ENCODE measurements around the gene MTRR.

Gene MTRR

GRCh38 chr5:7868773-7869473 is at the start of gene MTRR, which contains the start of gene FASTKD3:
Gene MTRR, plus strand, starts transcription at chr5:7869148. Its CDS starts 1,647 bp downstream, at chr5:7870795.
Gene FASTKD3, minus strand, starts transcription at chr5:7869031. Its CDS starts 948 bp downstream, at chr5:7868083.
- no peaks in the 10 kb centered on the region for H3K36me3 ChIP-seq (ENCODE audit: control insufficient read depth, insufficient read depth, low read length)
- peak; percentile 93 for DNase-seq (ENCODE audit: extremely low read depth, insufficient read length)
- no peaks in the 10 kb centered on the region for H3K27me3 ChIP-seq (replicated peaks; ENCODE audit: control insufficient read depth, insufficient read depth, low read length)
- H3K4me3 ChIP-seq (replicated peaks; ENCODE audit: low read depth, low read length) = peak within 1 kb of the TSS; percentile 92
- TF ChIP-seq CTCF (IDR thresholded peaks at IDR 0.05; ENCODE audit: insufficient read depth, low read length, poor library complexity, severe bottlenecking) = no peak

- no peak for TF ChIP-seq CTCF (IDR thresholded peaks at IDR 0.05; ENCODE audit: insufficient read depth, low read length, poor library complexity, severe bottlenecking)
- Histone ChIP-seq H3K27me3 (replicated peaks; ENCODE audit: control insufficient read depth, insufficient read depth, low read length) (no peaks in the 10 kb centered on the region; the same call in none of the 2 replicates), H3K36me3 (ENCODE audit: control insufficient read depth, insufficient read depth, low read length) (no peaks in the 10 kb centered on the region), H3K4me3 (replicated peaks; ENCODE audit: low read depth, low read length) (no peak overlapping the region)
- no peak for DNase-seq (ENCODE audit: extremely low read depth, insufficient read length)
These were observed 46.5 kb upstream of the MTRR start for GRCh38 chr5:7822449-7822848.

- H3K36me3 ChIP-seq (ENCODE audit: control insufficient read depth, insufficient read depth, low read length) = no peaks in the 10 kb centered on the region
- no peak for DNase-seq (ENCODE audit: extremely low read depth, insufficient read length)
- no peaks in the 10 kb centered on the region; the same call in none of the 2 replicates for H3K27me3 ChIP-seq (replicated peaks; ENCODE audit: control insufficient read depth, insufficient read depth, low read length)
- H3K4me3 ChIP-seq (replicated peaks; ENCODE audit: low read depth, low read length) = no peak overlapping the region
- no peak for TF ChIP-seq CTCF (IDR thresholded peaks at IDR 0.05; ENCODE audit: insufficient read depth, low read length, poor library complexity, severe bottlenecking)
These were observed 45.4 kb upstream of the MTRR start for GRCh38 chr5:7823594-7823993.

GRCh38 chr5:7824995-7825394 is 44.0 kb upstream of the MTRR start:
- Histone ChIP-seq H3K4me3 (replicated peaks; ENCODE audit: low read depth, low read length) (no peak overlapping the region), H3K27me3 (replicated peaks; ENCODE audit: control insufficient read depth, insufficient read depth, low read length) (no peaks in the 10 kb centered on the region; the same call in none of the 2 replicates), H3K36me3 (ENCODE audit: control insufficient read depth, insufficient read depth, low read length) (no peaks in the 10 kb centered on the region)
- no peak for TF ChIP-seq CTCF (IDR thresholded peaks at IDR 0.05; ENCODE audit: insufficient read depth, low read length, poor library complexity, severe bottlenecking)
- no peak for DNase-seq (ENCODE audit: extremely low read depth, insufficient read length)

GRCh38 chr5:7825630-7826029 is 43.3 kb upstream of the MTRR start:
- DNase-seq (ENCODE audit: extremely low read depth, insufficient read length) = no peak
- no peak overlapping the region for H3K4me3 ChIP-seq (replicated peaks; ENCODE audit: low read depth, low read length)
- TF ChIP-seq CTCF (IDR thresholded peaks at IDR 0.05; ENCODE audit: insufficient read depth, low read length, poor library complexity, severe bottlenecking) = no peak
- H3K27me3 ChIP-seq (replicated peaks; ENCODE audit: control insufficient read depth, insufficient read depth, low read length) = no peaks in the 10 kb centered on the region; the same call in none of the 2 replicates
- no peaks in the 10 kb centered on the region for H3K36me3 ChIP-seq (ENCODE audit: control insufficient read depth, insufficient read depth, low read length)
